ENCODE measurements around the gene CXXC5. TPM values are rescaled to one million over a fixed set of nuclear protein-coding genes. Genes with fewer than 3 reads are reported as not detected.

Gene CXXC5
- total RNA-seq, 1 donor from 2014 or later, result 1.2 TPM

- H3K9me3 Mint-ChIP-seq, result no peaks in the 10 kb centered on the region
- intact Hi-C loops (cut with micrococcal nuclease), result no loop called here
- H3K27me3 Mint-ChIP-seq, result peaks cover 61% of the 10 kb centered on the region
- no peak overlapping the region for H3K27ac Mint-ChIP-seq
- peaks cover 33% of the 10 kb centered on the region for H3K4me1 Mint-ChIP-seq
- DNase-seq, result no peak
- H3K36me3 Mint-ChIP-seq (ENCODE audit: low read depth), result no peaks in the 10 kb centered on the region
- H3K4me3 Mint-ChIP-seq, result peak overlapping the region; percentile 43
Measured at GRCh38 chr5:139650689-139651042, 2.5 kb downstream of the CXXC5 start.

DNA sequence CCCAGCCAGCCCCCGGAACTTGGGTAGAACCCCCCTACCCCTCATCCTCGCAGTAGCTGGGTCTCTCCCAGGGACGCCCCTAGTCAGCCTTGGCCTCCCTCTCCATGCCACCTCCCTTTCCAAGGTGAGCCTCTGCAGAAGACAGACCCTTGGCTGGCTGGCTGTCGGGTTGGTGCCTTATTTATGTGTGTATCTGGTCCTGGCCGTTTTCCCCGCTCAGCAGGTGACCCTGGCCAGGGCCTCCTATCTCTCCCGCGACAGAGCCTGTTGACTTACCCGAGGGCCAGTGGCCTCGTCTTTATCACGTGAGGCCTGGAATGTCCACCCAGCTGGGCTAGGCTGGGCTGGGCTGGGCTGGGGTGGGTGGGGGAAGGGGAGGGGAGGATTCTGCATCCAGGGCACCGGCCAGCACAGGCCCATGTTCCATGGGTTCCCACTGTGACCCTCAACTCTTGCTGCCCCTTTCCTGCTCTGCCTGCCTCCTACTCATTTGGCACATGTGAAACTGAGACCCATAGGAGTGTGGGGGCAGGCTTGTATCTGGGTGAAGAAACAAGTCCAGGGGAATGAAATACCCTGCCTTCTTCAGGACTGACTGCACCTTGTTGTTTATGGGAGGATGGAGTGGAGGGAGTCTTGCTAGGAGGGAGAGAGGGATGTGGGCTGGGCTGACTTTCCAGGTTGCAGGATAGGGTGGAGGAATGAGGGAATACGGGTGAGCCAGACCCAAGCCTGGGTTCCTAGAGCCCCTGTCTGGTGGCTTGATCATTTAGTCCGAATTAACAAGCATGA lies 3.1 kb downstream of the CXXC5 start:
- Mint-ChIP-seq H3K27me3 (peaks cover 55% of the 10 kb centered on the region), H3K4me1 (peaks cover 33% of the 10 kb centered on the region), H3K36me3 (ENCODE audit: low read depth) (no peaks in the 10 kb centered on the region), H3K4me3 (no peak overlapping the region), H3K27ac (no peak overlapping the region), H3K9me3 (no peaks in the 10 kb centered on the region)
- intact Hi-C loops (cut with micrococcal nuclease), result no loop called here
- DNase-seq, result no peak

DNA sequence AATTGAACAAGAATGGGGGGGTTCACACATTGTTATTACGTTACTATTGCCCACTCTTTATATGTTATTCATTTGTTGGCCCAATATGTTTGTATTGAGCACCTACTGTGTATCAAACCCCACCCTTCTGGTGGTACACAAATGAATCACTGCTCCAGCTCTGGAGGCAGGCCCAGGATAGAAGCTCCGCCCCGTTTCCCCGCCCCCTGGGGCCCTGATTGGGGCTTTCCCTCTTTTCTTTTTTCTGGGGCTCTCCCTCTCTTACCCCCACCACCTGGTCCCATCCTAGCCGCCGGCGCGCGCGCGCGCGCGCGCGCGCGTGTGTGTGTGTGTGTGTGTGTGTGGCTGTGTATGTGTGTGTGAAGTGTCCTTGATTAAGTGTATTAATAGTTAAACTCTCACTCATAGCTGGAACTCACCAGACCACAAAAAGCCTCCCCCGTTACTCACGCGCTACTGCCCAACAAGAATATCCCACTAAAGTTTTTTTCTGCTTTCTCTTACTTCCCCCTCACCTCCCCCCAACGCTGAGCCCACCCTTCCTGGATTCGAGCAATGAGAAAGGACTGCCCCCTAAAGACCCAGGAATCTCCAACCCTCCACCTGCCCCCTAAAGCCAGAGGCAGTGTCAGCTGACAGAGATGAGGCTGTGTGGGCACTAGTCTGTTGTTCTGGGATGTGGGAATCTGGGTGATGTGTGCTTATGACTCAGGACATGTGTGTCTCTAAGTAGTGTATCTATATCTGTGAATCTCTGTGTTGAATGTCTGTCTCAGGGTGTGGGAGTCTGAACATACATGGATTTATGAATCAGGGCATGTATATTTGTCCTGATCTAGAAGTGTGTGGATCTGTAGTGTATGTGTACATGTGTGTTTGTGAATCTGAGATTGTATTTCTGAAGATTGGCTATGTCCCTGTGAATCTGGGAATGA lies 4.0 kb downstream of the CXXC5 start:
- no peak overlapping the region for H3K27ac Mint-ChIP-seq

DNA sequence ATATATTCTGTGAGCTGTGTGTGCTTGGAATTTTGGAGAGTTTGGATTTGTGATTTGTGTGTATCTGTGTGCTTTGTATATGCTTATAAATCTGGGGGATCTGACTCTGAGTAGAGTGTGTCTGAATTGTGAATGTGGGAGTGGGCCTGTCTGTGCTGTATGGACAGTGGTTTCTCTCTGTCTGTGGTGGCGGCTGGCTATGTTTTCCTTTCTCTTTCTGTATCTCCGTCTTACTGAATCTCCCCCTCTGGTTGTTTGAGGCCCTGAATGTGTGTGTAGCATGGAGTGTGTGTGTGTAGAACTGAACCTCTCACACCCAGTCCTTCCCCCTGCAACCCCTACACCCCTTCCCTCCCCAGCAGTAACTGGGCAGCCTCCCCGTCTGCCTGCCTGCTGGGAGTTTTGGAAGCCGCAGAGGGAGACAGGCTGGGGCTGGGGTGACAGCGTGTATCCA lies 4.7 kb downstream of the CXXC5 start:
- Mint-ChIP-seq H3K9me3 (no peaks in the 10 kb centered on the region), H3K27ac (no peak overlapping the region), H3K4me1 (peaks cover 33% of the 10 kb centered on the region), H3K27me3 (peaks cover 44% of the 10 kb centered on the region), H3K36me3 (ENCODE audit: low read depth) (no peaks in the 10 kb centered on the region), H3K4me3 (no peak overlapping the region)
- intact Hi-C loops (cut with micrococcal nuclease), result no loop called here
- no peak for DNase-seq

More for the DNA sequence above, 4.0 kb downstream of the CXXC5 start:
- intact Hi-C loops (cut with micrococcal nuclease), result no loop called here
- H3K27me3 Mint-ChIP-seq, result peaks cover 47% of the 10 kb centered on the region
- no peaks in the 10 kb centered on the region for H3K9me3 Mint-ChIP-seq
- no peaks in the 10 kb centered on the region for H3K36me3 Mint-ChIP-seq (ENCODE audit: low read depth)
- no peak overlapping the region for H3K4me3 Mint-ChIP-seq
- H3K4me1 Mint-ChIP-seq, result peaks cover 31% of the 10 kb centered on the region
- peak; percentile 88 for DNase-seq

DNA sequence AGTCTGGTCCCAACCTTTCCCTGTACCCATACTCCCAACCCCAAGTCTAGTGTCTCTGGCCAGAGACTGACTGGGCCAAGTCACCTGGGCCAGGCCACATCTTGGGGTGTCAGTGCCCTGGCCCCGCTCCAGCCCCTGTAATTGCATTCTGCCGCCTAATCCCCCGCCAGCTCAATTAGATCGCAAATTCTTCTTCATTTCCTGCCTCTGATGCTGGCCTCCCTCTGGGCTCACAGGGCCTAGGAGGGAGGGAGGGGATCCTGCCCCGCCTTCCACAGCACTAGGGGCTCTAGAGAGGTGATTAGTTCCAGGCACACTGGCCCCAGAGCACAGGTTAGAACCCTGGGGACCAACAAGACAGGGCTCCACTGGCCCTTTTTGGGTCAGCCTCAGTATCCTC lies 5.5 kb downstream of the CXXC5 start:
- no peak for DNase-seq
- no peaks in the 10 kb centered on the region for H3K36me3 Mint-ChIP-seq (ENCODE audit: low read depth)
- H3K4me3 Mint-ChIP-seq, result no peak overlapping the region
- intact Hi-C loops (cut with micrococcal nuclease), result no loop called here
- no peak overlapping the region for H3K27ac Mint-ChIP-seq
- H3K4me1 Mint-ChIP-seq, result peaks cover 35% of the 10 kb centered on the region
- H3K9me3 Mint-ChIP-seq, result no peaks in the 10 kb centered on the region
- peaks cover 45% of the 10 kb centered on the region for H3K27me3 Mint-ChIP-seq

GRCh38 chr5:139654464-139654863 lies 6.3 kb downstream of the CXXC5 start:
- no peaks in the 10 kb centered on the region for H3K9me3 Mint-ChIP-seq
- no peak overlapping the region for H3K4me3 Mint-ChIP-seq
- H3K4me1 Mint-ChIP-seq, result peaks cover 35% of the 10 kb centered on the region
- H3K36me3 Mint-ChIP-seq (ENCODE audit: low read depth), result no peaks in the 10 kb centered on the region
- H3K27ac Mint-ChIP-seq, result no peak overlapping the region
- intact Hi-C loops (cut with micrococcal nuclease), result no loop called here
- no peak for DNase-seq
- peaks cover 45% of the 10 kb centered on the region for H3K27me3 Mint-ChIP-seq

GRCh38 chr5:139654871-139655491 lies 6.8 kb downstream of the CXXC5 start:
- no peaks in the 10 kb centered on the region for H3K9me3 Mint-ChIP-seq
- peaks cover 40% of the 10 kb centered on the region for H3K27me3 Mint-ChIP-seq
- intact Hi-C loops (cut with micrococcal nuclease), result no loop called here
- H3K4me1 Mint-ChIP-seq, result peaks cover 30% of the 10 kb centered on the region
- DNase-seq, result no peak
- no peak overlapping the region for H3K4me3 Mint-ChIP-seq
- H3K36me3 Mint-ChIP-seq (ENCODE audit: low read depth), result no peaks in the 10 kb centered on the region
- H3K27ac Mint-ChIP-seq, result no peak overlapping the region

DNA sequence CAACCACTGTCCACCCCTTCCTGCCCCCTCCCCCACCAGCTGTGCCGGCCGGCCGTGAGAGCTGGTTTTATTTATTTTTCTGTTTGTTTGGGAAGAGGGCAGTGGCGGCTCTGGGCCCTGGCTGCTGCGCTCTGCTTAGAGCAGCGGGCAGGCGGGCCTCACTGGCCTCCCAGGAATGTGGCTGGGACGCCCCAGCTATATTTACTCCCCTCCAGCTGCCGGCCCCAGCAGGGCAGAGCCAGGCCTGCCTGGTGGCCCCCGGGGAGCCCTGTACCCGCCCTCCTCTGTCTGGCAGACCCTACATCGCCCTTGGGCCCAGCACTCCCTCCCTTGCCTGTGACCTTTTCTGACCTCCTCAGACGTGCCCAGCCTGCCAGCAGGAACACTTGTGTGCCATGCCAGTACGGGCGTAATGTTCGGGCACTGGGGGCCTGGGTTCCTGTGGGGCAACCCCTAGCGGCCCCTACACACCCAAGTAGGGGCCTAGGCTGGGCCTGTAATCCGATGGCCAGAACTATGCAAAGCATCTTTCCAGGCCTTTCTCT lies 7.7 kb downstream of the CXXC5 start:
- Mint-ChIP-seq H3K27me3 (peaks cover 34% of the 10 kb centered on the region), H3K36me3 (ENCODE audit: low read depth) (no peaks in the 10 kb centered on the region), H3K27ac (no peak overlapping the region), H3K9me3 (no peaks in the 10 kb centered on the region), H3K4me1 (peaks cover 25% of the 10 kb centered on the region), H3K4me3 (no peak overlapping the region)
- DNase-seq, result no peak
- intact Hi-C loops (cut with micrococcal nuclease), result no loop called here

DNA sequence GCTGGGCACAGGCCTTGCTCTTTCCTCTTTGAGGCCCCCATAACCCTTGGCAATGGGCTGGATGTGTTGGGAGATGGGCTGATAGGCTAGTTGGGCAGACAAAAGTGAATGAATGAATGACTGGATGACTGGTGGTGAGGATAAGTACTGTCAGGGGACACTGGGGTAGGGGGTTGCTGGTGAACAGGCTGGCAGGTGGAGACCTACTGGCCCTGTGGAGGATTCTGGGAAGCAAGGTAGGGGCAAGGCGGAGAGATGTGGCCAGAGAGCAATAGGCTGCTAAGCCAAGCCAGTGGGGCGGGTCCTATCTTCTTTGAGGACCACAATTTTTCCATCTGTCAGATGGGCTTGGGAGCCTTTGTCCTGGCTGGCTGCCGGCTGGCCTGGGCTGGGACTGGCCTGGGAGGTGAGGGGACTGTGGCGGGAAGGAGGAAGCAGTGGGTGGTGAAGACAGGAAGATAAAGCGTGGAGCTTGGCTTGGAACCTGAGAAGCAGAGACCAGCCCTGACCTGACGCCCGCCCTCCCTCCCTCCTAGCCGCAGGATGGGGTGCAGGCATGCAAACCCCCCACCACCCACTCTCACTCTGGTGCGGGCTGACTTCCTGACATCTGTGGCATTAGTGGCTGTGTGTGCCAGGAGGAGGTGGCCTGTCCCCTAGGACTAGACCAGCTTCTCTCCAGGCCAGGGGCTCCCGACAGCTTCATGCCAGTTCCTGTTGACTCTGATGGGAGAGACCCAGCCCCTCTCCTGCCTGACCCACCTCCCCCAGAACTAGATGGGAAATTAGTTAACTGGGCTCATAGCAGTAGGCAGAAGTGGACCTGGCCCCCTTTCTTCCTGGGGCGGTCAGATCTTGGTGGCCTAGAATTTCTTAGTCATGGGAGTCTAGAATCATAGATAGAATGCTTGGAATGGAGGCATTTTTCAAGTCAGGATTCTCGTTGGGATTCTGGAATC lies 9.5 kb downstream of the CXXC5 start:
- intact Hi-C loops (cut with micrococcal nuclease), result no loop called here

GRCh38 chr5:139658501-139658927 lies 10.4 kb downstream of the CXXC5 start:
- Mint-ChIP-seq H3K4me1 (peaks cover 12% of the 10 kb centered on the region), H3K27me3 (peaks cover 15% of the 10 kb centered on the region), H3K9me3 (no peaks in the 10 kb centered on the region), H3K27ac (no peak overlapping the region), H3K4me3 (no peak overlapping the region), H3K36me3 (ENCODE audit: low read depth) (no peaks in the 10 kb centered on the region)
- DNase-seq, result no peak
- intact Hi-C loops (cut with micrococcal nuclease), result no loop called here

More for the DNA sequence above, 9.5 kb downstream of the CXXC5 start:
- H3K4me3 Mint-ChIP-seq, result no peak overlapping the region
- no peaks in the 10 kb centered on the region for H3K36me3 Mint-ChIP-seq (ENCODE audit: low read depth)
- H3K4me1 Mint-ChIP-seq, result peaks cover 12% of the 10 kb centered on the region
- no peak for DNase-seq
- H3K27ac Mint-ChIP-seq, result no peak overlapping the region
- H3K9me3 Mint-ChIP-seq, result no peaks in the 10 kb centered on the region
- H3K27me3 Mint-ChIP-seq, result peaks cover 18% of the 10 kb centered on the region

GRCh38 chr5:139658928-139659667 lies 10.9 kb downstream of the CXXC5 start:
- Mint-ChIP-seq H3K27ac (no peak overlapping the region), H3K4me1 (peaks cover 14% of the 10 kb centered on the region), H3K27me3 (peaks cover 11% of the 10 kb centered on the region), H3K9me3 (no peaks in the 10 kb centered on the region), H3K36me3 (ENCODE audit: low read depth) (no peaks in the 10 kb centered on the region), H3K4me3 (no peak overlapping the region)
- intact Hi-C loops (cut with micrococcal nuclease), result no loop called here
- no peak for DNase-seq

DNA sequence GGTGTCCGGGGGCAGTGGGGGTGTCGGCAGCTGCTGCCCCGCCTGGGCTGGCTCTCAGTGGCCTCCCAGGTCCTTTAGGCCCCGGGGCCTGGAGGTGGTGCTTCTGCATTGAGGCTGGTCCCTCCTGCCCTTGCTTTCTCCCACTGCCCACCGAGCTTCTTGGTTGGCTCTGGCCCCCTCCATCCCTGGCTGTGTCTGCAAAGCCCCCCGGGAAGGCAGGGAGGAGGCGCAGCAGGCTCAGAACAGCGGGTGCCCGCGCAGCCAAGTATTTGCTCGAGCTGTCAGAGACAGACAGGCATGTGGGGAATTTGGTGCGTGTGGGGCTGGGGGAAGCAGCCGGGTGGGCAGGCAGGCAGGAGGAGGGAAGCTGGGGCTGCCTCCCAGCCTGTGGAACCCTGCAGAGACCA lies 11.5 kb downstream of the CXXC5 start:
- no peak overlapping the region for H3K4me3 Mint-ChIP-seq
- DNase-seq, result no peak
- no peaks in the 10 kb centered on the region for H3K9me3 Mint-ChIP-seq
- H3K36me3 Mint-ChIP-seq (ENCODE audit: low read depth), result no peaks in the 10 kb centered on the region
- H3K27ac Mint-ChIP-seq, result no peak overlapping the region
- intact Hi-C loops (cut with micrococcal nuclease), result no loop called here
- peaks cover 18% of the 10 kb centered on the region for H3K4me1 Mint-ChIP-seq
- peaks cover 7% of the 10 kb centered on the region for H3K27me3 Mint-ChIP-seq

Data from activated CD4-positive, alpha-beta T cell treated with anti-CD3 and anti-CD28 coated beads, Interleukin-2, amount 10 ng/mL, durations not matched to agents 24 days and 14 days (primary cell).